ENCODE measurements around the gene PXMP4.

Gene PXMP4

DNA sequence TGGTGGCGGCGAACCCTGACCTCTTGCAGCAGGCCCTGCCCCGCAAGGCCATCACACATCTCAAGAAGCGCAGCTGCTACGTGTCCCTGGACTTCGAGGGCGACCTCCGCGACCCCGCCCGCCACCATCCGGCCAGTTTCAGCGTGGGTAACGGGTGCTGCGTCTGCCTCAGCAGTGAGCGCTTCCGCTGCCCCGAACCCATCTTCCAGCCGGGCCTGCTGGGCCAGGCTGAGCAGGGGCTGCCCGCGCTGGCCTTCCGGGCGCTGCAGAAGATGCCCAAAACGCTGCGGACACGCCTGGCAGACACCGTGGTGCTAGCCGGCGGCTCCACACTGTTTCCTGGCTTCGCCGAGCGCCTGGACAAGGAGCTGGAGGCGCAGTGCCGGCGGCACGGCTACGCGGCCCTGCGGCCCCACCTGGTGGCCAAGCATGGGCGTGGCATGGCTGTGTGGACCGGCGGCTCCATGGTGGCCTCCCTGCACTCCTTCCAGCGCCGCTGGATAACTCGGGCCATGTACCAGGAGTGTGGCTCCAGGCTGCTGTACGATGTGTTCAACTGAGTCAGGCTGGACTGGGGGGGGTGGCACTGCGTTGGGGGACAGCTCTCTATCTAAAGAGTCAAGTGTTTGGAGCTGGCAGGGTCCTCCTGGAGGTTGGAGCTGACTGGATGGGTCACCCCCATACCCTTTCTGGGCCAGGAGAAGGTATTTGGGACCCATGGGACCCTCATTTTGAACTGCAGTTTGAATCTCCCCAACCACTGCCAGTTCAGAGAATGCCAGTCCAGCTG is 52.2 kb downstream of the PXMP4 start:
- DNase-seq = peak; percentile 43 to 74

DNA sequence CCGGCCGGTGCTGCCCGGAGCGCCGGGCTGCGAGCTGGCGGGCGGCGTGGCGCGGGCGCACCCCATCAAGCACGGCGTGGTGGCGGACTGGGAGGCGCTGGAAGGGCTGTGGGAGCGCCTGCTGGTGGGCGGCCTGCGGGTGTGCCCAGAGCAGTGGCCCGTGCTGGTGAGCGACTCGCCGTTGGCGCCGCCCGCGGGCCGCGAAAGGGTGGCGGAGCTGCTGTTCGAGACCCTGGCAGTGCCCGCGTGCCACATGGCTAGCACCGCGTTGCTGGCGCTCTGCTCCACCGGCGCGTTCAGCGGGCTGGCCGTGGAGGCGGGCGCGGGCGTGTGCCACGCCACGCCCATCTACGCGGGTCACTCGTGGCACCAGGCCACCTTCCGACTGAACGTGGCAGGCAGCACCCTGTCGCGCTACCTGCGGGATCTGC is 52.9 kb downstream of the PXMP4 start:
- no peak for DNase-seq

DNA sequence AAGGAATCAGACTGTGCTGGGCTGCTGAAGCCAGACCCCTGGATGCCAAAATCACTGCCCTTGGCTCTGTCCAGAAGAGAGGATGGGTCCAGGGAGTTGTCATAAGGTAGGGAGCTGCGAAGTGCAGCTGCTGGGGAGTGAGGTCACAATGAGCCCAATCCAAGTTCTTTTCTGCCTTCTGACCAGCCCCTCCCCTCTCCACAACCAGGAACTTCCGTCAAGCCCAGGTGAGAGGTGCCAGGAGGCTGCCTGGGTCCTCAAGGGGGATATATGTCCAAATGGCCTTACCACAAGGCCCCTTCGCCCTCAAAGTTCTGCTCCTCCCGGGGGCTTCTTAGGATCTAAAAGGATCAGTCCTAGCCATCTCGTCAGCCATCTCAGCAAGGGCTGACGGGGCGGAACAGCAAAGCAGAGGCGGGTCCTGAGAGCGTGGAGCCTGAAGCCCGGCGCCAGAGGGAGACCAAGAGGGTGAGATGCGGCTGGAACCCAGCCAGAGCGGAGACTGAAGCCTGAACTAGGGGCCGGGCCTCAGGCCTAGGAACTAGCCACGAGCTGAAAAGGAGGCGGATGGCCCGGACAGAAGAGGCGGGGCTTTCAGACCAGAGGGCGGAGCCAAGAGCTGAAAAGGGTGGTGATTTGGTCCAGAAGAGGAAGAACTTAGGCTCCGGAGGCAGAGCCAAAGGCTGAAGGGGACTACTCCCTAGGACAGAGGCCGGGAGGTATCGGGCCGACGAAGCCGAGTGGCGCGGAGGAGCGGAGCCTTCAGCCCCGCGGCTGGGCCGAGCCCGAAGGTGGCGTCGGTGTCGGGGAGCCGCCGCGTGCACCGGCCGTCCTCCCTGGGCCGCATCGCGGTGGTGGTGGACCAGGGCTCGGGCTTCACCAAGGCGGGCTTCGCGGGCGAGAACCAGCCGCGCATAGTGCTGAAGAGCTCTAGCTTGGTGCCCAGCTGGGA is 53.5 kb downstream of the PXMP4 start, which contains the start of gene ACTL10:
ACTL10 (plus strand) TSS at position 651 of the 952 bp plus-strand sequence. CDS start 555 bp downstream, outside the sequence.
- DNase-seq = peak; percentile 93 to 98

DNA sequence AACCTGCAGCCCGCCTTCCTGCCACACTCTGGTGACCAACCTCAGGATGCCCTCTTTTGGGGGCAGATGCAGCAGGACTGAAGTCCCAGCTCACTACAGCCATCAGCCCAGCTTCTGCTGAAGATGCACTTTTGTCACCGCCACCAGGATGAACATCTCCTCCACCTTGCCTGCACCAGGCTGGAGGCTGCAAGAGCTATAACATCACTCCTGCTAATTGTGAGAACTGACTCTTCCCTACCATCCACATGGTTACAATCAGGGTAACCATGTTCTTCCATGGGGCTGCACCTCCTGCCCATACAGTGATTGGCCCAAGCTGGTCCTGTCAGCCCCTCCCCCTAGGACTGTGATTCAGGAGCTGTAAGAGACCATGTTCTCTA is 55.4 kb downstream of the PXMP4 start:
- no peak for DNase-seq

DNA sequence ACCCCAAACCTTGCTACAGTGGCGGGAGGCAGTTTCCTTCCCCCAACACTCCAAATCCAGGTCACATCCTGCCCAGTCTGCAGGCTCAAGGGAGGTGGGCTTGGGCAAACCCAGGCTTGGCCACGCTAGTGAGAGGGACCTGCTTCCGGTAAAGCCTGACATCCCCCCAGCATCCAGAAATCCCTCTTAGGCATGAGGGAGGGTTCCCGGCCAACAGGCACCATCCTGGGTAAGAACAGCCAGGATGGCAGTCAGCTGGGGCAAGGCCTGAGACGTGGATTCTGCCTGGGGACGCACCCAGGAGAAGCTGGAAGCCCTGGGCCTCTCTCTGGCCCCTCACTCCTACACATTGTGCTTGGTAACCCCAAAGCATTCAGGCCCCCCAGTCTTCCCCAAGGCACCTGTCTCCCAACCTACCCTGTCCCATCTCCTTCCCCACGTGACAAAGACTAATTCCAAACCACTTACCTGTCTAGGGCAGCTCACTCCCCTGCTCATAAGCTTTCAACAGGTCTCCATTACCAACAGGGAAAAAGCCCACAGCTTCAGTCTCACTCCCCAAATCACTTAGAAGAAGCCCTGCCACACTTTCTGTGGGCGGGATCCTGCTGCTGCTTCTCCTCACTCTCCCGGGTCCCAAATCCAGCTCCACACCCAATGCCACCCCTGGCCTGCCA is 55.9 kb downstream of the PXMP4 start:
- DNase-seq = no peak

DNA sequence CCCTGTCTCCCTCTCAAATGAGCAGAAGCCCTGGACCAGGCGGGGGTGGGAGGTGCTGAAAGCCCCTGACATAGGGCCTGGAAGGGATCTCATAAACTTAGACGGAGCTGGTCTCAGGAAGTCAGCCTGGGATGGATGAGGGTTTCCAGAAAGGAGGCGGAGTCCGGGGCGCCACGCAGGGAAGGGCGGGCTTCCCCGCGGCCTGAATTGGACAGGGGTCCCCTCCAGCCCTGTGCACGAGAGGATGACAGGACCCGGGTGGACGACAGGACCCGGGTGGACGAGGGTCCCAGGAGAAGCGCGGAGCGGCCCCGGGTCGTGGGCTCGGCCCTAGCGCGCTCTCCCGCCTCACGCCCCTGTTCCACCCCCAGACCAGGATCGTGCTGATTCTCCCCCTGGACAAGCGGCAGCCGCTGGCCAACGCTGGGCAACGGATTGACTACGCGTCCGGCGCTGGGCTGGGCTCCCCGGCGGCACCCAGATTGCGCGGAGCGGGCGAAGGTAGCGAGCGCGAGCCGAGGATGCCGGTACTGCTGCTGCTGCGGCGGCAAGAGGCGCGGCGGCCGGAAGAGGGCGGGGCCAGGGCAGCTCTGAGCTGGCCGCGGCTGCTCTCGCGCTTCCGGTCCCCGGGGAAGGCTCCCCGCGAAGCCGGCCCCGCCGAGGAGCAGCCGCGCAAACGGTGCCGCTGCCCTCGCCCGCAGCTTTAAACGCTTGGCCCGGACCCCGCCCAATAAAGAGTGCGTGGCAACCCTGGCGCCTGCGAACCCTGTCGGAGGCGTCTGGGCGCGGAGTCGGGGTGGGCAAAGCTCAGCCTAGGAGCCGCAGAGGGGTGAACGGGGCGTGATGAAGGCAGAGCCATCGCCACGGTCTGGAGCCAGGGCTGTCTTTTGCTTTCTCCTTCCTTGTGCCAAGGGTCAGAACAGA is 56.7 kb downstream of the PXMP4 start:
- DNase-seq = peak; percentile 39 to 77

DNA sequence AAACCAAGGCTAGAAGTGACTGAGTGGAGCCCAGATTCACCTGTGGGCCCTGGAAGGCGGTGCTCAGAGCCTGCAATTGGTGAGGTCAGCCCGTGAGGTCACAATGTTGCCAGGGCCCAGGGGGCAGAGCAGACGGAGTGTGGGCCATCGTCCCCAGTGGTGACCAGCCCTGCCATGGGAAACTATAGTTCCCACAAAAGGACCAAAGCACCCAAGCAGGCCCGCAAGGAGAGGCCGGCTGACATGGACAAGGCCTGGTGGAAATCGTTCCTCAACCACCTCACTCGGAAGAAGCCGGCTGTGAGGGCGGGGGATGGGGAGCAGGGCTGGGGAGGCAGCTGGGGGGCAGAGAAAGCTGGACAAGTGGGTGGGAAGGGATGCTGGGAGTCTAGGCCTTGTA is 57.9 kb downstream of the PXMP4 start, which contains the start of gene C20orf144:
C20orf144 (plus strand) TSS at position 156 of the 400 bp plus-strand sequence; CDS start at position 175, 19 bp downstream.
- no peak for DNase-seq

DNA sequence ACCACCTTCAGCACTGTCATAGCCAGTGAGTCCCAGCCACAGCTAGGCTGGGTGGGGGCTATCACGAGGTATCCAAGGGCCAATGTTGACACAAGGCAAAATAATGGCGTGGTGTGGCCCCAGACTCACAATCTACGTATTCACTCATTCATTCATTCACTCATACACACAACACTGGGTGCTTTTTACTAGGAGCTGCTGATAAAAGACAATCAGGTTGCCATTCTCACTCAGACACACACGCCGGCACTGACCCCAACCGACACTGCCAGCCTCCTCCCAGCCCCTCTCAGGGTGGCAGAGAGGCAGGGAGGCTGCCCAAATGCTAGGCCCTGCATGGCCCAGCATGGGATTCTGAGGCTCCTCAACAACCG is 59.4 kb downstream of the PXMP4 start:
- DNase-seq = no peak

DNA sequence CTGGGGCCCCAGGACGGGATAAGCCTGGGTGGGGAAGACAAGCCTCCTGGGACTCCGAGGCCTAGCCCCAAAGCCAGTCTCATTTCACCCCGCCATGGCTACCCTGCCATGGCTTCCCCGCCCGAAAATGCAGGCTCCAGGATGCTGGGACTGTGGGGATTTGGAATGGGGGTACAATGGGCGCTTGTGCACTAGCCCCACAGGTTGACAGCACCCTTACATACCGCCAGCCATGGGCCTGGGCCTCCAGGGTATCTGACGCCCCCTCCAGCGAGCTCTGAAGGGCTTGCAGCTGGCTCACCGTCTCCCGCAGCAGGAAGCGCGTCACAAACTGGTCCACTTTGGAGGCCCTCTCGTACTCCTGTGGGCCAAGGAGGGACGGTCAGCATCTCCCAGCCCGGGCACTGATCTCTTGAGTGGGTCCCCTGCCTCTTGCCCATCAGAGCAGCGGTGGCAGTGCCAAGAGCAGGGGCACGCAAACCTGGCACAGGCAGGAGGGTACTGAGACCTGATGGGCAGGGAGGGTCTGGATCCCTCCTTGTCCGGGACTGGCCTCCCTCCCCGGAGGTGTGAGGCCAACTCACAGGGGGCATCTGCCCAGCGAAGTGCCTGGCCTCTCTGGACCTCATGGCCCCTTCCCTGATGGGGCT is 60.0 kb downstream of the PXMP4 start:
- no peak for DNase-seq

DNA sequence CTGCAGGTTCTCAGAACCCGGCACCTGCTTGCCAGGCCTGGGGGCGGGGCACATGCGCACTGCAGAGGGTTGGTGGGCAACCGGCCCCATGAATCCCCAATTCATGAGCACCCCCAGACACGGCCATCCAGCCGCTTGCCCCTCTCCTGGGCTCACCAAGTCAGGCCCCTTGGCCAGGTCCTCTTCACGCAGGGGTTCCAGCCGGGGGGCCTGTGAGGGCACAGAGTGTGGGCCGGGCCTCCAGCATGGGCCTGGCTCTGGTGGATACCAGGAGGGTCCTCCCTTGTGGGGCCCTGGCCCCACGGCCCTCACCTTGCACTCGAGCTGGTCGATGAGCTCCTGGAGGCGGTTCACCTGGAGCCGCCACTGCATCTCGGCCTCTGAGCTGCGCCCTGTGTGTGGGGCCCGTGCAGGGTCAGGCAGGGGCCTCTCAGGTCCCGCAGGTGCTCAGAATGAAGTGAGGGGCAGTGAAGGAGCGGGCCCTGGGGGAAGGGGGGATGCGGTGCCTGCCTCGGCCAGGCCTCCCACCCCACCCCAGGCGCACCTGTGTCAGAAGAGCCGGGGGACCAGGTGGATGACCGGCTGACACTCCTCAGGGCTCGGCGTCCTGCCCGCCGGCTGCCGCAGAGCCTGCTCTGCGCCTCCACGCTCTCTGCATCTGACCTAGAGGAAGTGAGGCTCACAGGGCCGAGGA is 60.6 kb downstream of the PXMP4 start:
- DNase-seq = no peak

DNA sequence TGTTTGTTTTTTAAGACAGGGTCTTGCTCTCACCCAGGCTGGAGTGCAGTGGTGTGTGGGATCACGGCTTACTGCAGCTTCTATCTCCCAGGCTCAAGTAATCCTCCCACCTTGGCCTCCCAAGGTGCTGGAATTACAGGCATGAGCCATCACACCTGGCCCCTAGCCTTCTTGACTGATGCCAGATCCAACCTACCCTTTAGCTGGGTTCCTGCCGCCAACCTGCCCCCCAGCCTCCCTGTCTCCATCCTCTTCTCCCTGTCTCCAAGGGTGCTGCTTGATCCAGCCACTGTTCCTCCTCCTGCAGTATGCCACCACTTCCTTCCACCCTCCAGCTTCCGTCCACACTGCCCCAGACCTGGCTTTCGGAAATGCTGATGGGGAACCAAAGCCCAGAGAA is 61.2 kb downstream of the PXMP4 start:
- DNase-seq = no peak

DNA sequence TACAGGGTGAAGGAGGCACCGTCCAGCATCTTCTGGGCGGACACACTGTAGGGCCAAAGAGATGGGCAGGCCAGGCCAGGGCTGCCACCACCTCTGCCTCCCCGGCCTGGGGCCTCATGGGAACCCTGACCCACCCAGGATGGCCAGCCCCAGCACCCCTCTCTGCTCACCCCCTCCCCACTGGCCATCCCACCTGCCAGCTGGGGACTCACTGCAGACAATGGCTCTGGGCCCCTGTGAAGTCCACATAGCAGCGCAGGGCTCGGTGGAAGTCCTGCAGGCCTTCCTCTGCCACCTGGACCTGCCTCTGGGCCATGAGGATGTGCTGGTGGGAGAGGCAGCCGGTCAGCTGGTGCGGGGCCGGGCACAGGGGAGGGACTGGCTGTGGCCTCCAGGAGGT is 61.6 kb downstream of the PXMP4 start:
- no peak for DNase-seq

DNA sequence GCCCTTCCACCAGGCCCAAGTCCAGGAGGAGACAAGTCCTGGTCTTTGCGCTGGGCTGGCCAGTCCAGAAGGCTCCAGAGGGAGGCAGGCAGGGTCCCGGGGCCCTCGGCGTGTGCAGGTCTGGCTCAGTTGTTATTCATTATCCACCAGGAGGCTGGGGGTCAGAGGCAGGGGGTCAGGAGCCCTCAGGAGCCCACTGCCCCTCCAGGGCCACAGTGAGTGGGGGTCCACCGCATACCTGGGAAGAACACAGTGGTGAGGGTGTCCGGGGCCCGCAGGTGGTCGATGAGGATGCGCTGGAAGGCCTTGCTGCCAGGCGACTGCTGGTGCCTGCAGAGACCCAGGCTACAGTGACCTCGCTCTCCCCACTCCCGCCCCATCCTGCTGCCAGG is 62.4 kb downstream of the PXMP4 start:
- DNase-seq = no peak

DNA sequence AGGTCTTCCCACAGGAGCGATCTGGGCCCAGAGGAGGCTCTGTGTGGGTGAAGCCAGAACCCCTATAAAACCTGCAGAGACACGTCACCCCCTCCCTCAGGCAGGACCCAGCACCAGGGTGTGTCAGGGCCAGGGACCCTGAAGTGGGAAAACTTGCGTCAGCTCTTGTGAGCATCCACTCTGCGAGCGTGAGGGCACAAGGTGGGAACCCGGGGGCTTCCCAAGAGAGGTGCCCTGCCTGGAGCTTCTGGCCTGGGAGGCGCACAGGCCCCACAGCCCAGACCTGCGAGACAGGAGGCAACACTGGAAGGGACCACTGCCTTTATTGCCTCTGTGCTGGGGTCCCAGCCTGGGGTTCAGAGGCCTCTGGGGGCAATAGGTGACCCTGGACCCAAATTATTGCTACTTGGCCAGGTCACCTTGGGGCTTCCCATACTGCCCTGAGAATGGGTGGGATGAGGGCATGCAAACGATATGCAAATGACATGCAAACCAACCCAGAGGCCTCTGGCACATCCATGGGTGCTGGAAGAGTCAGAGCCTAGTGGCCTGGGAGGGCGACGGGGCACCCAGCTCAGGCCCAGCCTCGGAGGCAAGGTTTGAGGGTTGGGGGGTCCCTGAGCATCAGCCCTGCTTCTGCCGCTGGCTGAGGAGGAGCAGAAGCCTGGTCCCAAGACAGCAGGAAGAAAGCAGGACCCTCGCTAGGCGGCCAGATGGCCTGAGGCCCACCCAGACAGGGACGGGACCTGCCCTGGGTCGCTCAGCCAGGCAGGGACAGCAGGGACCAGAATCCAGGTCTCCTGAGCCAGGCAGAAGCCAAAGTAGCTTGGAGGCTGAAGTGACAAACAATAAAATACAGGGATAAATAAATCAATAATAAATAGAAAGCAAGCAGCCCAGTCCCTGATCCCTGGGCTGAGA is 63.1 kb downstream of the PXMP4 start:
- no peak for DNase-seq

DNA sequence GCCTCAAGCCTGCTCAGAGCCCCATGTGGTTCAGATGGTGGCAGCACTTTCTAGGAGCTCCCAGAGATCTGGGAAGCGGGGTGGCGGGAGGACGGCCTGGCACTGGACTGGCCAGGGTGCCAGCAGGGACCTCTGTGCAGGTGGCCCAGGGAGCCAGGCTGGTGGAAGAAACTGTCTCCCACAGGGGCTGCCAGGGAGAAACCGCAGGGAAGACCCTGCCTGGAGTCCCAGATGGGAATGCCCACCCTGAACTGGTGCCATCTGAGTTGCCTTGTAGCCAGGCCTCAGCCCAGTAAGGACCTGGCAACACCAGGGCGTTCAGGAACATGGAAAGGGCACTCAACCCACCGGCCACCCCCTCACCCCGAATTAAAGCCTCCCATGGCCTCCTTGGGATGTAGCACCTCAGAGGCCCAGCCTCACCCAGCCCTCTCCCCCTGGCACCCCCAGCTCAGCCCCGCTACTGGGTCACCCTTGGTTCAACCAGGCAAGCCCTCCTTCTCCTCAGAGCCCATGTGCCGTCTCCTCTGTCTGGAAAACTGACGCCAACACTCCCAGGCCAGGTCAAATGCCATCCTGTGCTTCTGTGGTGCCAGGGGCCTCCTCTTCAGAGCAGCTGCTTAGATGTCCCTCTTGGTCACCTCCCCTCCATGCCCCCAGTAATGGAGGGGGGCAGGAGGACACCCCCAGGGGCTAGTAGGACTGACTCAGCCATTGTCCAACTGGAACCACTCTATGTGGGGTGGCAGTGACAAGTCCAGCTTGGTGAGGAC is 63.9 kb downstream of the PXMP4 start:
- DNase-seq = no peak

DNA sequence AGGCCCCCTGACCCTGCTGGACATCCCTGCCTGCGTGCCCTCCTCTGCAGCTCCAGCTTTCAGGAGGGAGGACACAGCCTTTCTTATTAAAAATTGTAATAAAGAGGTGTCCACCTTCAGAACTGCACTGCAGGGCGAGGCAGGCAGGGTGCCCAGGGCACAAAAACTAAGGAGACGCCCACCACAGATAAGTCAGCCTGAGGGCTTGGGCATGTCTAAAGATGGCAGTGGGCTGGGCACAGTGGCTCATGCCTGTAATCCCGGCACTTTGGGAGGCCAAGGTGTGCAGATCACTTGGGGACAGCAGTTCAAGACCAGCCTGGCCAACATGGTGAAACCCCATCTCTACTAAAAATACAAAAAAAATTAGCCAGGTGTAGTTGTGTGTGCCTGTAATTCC is 64.9 kb downstream of the PXMP4 start:
- DNase-seq = no peak

DNA sequence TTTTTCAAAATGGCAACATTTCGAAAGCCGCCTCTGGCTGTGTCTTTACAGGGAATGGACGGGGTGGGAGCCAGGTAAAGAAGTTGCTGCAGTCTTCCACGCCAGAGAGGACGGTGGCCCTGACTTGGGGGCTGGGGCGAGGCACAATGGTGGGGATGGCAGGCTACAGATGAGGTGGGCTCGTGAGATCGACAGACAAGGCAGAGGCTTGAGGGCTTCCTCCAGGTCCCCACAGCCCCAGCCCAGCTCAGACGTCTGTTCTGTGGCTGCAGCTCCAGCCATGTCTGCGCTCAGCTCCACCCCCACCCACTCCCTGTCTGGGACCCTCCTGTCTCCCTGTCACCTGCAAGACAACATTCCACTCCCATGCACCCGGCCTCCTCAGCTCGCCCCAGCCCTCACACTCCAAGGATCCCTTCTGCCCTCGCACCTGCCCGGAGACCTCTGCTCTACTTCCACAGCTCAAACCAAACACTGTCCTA is 65.4 kb downstream of the PXMP4 start:
- peak in 1 of 2 experiments; percentile 48 for DNase-seq

DNA sequence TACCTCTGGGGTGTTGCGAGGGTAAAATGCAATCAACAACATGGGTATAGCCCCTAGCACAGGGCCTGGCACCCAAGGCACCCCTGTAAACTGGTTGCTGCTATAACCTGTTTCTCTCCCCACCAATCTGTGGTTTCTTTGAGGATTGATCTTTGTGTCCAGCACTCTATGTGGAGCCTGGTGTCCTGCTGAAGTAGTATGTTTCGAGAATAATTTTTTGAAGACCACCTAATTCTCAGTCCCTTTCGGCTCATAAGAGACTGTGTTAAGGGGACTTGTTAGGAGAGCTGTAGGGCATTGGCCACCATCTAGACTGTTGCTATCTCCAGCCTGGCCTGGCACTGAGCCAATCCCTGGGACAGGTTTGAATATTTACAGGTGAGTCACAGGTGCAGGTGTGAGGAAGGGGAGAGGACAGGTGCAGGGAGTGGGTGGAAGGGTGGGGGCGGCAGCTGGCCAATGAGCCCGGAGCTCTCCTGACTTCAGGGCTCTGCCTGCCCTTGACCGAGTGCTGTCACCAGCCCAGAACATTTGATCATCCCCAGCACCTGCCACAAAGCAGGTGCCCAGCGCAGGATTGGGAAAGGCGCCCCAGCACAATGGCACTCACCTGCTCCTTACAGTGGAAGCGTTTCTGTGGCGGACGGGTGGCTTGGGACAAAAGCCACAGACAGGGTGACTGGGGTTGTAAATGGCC is 66.1 kb downstream of the PXMP4 start:
- peak; percentile 95 to 97 for DNase-seq

Measured in NCI-H187 (cell line).